Measurements from ENCODE around the gene SUPV3L1.
A peak's percentile ranks its signal among the peaks of the same experiment; 100 is the strongest.
"Not testable (repeated sequence)": the region's sequence is repeated elsewhere in the genome, so short reads cannot be mapped to it uniquely, and the experiment has no call there.

Gene SUPV3L1

DNA sequence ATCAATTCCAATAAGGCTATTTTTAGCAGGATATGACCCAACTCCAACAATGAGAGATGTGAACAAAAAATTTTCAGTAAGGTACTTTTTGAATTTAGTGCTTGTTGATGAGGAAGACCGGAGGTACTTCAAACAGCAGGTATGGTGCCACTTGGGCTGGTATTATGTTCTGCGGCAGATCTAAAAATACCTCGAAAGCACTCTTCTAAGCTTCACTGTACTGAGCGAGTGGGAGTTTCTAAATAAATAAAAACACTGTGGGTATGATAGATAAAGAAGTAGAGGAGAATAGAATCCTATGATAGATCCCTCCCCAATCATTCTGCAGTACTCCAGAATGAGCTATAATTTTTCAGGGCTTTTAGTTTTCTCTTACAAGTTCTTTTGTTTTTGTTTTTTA is 11.5 kb upstream of the SUPV3L1 start:
- H3K4me3 ChIP-seq (ENCODE audit: low read depth, low read length), result no peak overlapping the region
- DNase-seq (ENCODE audit: low read depth, low spot score), result no peak
- CTCF ChIA-PET, result interaction anchor here (1.0 to 1.1 kb wide), 2 partner anchors 26 to 161 kb away, joined by 3 read pairs; no protein-coding TSS in a partner anchor
- POLR2A ChIA-PET, result no interaction called here
- TF ChIP-seq CTCF (IDR thresholded peaks at IDR 0.05; ENCODE audit: insufficient read depth, low read length, missing control alignments), result no peak

DNA sequence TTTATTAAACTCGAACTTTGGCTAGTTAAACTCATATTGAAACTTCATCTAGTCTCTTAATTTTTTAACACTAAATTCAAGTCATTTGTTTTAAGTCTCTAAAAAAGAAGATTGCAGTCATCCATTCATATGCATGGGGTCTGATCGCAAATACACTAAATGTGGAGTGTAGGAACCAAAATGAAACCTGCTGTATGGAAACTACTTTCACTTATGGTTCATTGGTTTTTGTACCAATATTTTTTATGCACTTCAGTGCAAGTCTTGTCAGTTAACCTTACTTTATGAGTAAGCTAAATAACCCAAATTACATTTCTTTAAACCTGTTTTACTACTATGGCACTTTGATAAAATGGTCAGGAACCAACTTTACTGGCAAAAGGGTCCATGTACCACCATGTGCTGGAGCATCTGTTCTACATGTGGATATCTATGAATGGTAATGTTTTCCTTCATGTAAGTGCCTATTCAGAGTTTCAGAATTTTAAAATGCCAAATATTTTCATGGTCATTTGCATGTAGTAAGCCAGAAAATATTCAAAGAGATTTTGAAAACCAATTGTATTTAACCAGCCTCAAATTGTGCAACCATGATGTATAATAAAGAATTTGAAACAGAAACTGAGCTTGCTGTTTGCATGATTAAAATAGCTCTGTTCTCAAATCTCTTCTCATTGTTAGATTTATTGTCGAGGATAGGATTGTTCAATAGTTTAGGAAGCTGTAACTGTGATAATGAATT is 7.6 kb upstream of the SUPV3L1 start:
- H3K4me3 ChIP-seq (ENCODE audit: low read depth, low read length), result no peak overlapping the region
- TF ChIP-seq CTCF (IDR thresholded peaks at IDR 0.05; ENCODE audit: insufficient read depth, low read length, missing control alignments), result no peak
- POLR2A ChIA-PET, result interaction anchor here (0.6 kb wide), 1 partner anchor 12 kb away, joined by 4 read pairs; no protein-coding TSS in a partner anchor
- peak; percentile 9 for DNase-seq (ENCODE audit: low read depth, low spot score)
- CTCF ChIA-PET, result interaction anchor here (0.6 to 1.8 kb wide), 2 partner anchors 66 to 73 kb away, joined by 4 read pairs; no protein-coding TSS in a partner anchor

GRCh38 chr10:69175326-69175725 is 4.7 kb upstream of the SUPV3L1 start:
- CTCF ChIA-PET; DNase-seq (ENCODE audit: low read depth, low spot score); H3K4me3 ChIP-seq (ENCODE audit: low read depth, low read length); POLR2A ChIA-PET: not testable (repeated sequence)

DNA sequence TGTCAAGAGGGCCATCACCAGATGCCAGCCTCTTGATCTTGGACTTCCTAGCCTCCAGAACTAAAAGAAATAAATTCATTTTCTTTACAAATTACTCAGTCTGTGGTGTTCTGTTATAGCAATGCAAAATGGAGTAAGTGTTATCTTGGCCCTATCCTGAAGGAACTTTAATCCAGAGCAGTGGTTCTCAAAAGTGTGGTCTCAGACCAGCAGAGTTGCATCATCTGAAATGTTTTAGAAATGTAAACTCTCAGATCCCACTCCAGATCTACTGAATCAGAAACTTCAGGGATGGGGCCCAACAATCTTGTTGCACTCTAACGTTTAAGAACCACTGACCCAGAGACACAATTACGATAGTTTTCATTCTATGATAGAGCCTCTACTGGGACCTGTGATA is 3.2 kb upstream of the SUPV3L1 start:
- no peak for TF ChIP-seq CTCF (IDR thresholded peaks at IDR 0.05; ENCODE audit: insufficient read depth, low read length, missing control alignments)
- POLR2A ChIA-PET, result no interaction called here
- CTCF ChIA-PET, result no interaction called here
- no peak for DNase-seq (ENCODE audit: low read depth, low spot score)
- no peak overlapping the region for H3K4me3 ChIP-seq (ENCODE audit: low read depth, low read length)

GRCh38 chr10:69179089-69179742 is 818 bp upstream of the SUPV3L1 start:
- no peak for TF ChIP-seq CTCF (IDR thresholded peaks at IDR 0.05; ENCODE audit: insufficient read depth, low read length, missing control alignments)
- no peak for DNase-seq (ENCODE audit: low read depth, low spot score)
- ChIA-PET POLR2A (no interaction called here), CTCF (interaction anchor here (1.4 kb wide), 1 partner anchor 174 kb away, joined by 4 read pairs; no protein-coding TSS in a partner anchor)
- H3K4me3 ChIP-seq (ENCODE audit: low read depth, low read length), result peak overlapping the region; percentile 100

GRCh38 chr10:69180525-69181204 is 631 bp downstream of the SUPV3L1 start:
- DNase-seq (ENCODE audit: low read depth, low spot score), result no peak
- POLR2A ChIA-PET, result no interaction called here
- TF ChIP-seq CTCF (IDR thresholded peaks at IDR 0.05; ENCODE audit: insufficient read depth, low read length, missing control alignments), result no peak
- peak overlapping the region; percentile 100 for H3K4me3 ChIP-seq (ENCODE audit: low read depth, low read length)
- CTCF ChIA-PET, result interaction anchor here (1.4 kb wide), 1 partner anchor 176 kb away, joined by 4 read pairs; no protein-coding TSS in a partner anchor

Measured in AG04449 (cell line).